Measurements from ENCODE around the gene CDH11.

GRCh38 chr16:65064131-65064530 lies 57.7 kb downstream of the CDH11 start:
- no peak for TF ChIP-seq CTCF (IDR thresholded peaks at IDR 0.05)
- no peak for TF ChIP-seq EZH2 (IDR thresholded peaks at IDR 0.05; ENCODE audit: borderline replicate concordance, insufficient read depth, low read depth, low read length, poor library complexity, severe bottlenecking)

All from B cell (primary cell).